Mesenchymal stem cell (in vitro differentiated cells and primary cell): ENCODE results near the gene FBRSL1.

Experiments used
- DNase-seq: peaks from one replicate; pipeline ENCODE4 v3.0.0-alpha.2; 2013
- H2AFZ ChIP-seq: one replicate; pipeline ENCODE4 v1.6.1; 2013; ENCODE audit warnings: low read depth, mild to moderate bottlenecking, control low read depth, inconsistent platforms, low read length, moderate library complexity
- H2AK5ac ChIP-seq: 2 replicates; pipeline ENCODE4 v1.6.1; 2013; ENCODE audit warnings: low read length, moderate library complexity, mild to moderate bottlenecking, inconsistent platforms; ENCODE audit not compliant: severe bottlenecking
- H2BK120ac ChIP-seq: one replicate; pipeline ENCODE4 v1.6.1; 2013; ENCODE audit warnings: low read depth, mild to moderate bottlenecking, inconsistent platforms, low read length, moderate library complexity
- H2BK12ac ChIP-seq, 2 experiments: one replicate each; pipeline ENCODE4 v1.6.1; 2013; ENCODE audit warnings: inconsistent platforms in 2 of 2, low read length in 2 of 2, mild to moderate bottlenecking in 2 of 2, moderate library complexity in 2 of 2, control low read depth in 1 of 2
- H2BK15ac ChIP-seq: one replicate; pipeline ENCODE4 v1.6.1; 2013; ENCODE audit warnings: mild to moderate bottlenecking, low read depth, inconsistent platforms; ENCODE audit not compliant: poor library complexity, severe bottlenecking
- H2BK5ac ChIP-seq: 2 replicates; pipeline ENCODE4 v1.6.1; 2013; ENCODE audit warnings: low read depth, mild to moderate bottlenecking, low read length, control low read depth, inconsistent platforms; ENCODE audit not compliant: poor library complexity, severe bottlenecking
- H3K14ac ChIP-seq, 2 experiments: one replicate each; pipeline ENCODE4 v1.6.1; 2013; ENCODE audit warnings: inconsistent platforms in 2 of 2, low read length in 2 of 2, control low read depth in 1 of 2, mild to moderate bottlenecking in 1 of 2, moderate library complexity in 1 of 2
- H3K18ac ChIP-seq, 2 experiments: one replicate each; pipeline ENCODE4 v1.6.1; 2013; ENCODE audit warnings: inconsistent platforms in 2 of 2, low read length in 2 of 2, control low read depth in 1 of 2, low read depth in 1 of 2, mild to moderate bottlenecking in 1 of 2
- H3K23ac ChIP-seq, 2 experiments: one replicate each; pipeline ENCODE4 v1.6.1; 2013; ENCODE audit warnings: inconsistent platforms in 2 of 2, low read length in 2 of 2, mild to moderate bottlenecking in 2 of 2, moderate library complexity in 2 of 2, control low read depth in 1 of 2
- H3K27ac ChIP-seq: 2 replicates; pipeline ENCODE4 v1.5.1; 2013; ENCODE audit warnings: mild to moderate bottlenecking, moderate library complexity, low read length, control low read depth, inconsistent platforms; ENCODE audit not compliant: poor library complexity, severe bottlenecking
- H3K27me3 ChIP-seq, 2 experiments: 2 replicates each; pipeline versions ENCODE4 v1.6.1 to v1.7.0; 2013; ENCODE audit warnings: low read length in 2 of 2, mild to moderate bottlenecking in 2 of 2, moderate library complexity in 2 of 2, control low read depth in 1 of 2, inconsistent platforms in 1 of 2; ENCODE audit not compliant: control insufficient read depth in 1 of 2, insufficient read depth in 1 of 2
- H3K36me3 ChIP-seq, 2 experiments: 2 replicates each; pipeline versions ENCODE4 v1.6.1 to v1.7.0; 2013; ENCODE audit warnings: low read length in 2 of 2, control low read depth in 1 of 2, inconsistent platforms in 1 of 2, low read depth in 1 of 2, mild to moderate bottlenecking in 1 of 2; ENCODE audit not compliant: insufficient read depth in 2 of 2, control insufficient read depth in 1 of 2
- H3K4ac ChIP-seq, 2 experiments: one replicate each; pipeline ENCODE4 v1.6.1; 2013; ENCODE audit warnings: inconsistent platforms in 2 of 2, low read length in 2 of 2, mild to moderate bottlenecking in 2 of 2, moderate library complexity in 2 of 2, control low read depth in 1 of 2, low read depth in 1 of 2
- H3K4me1 ChIP-seq: 2 replicates; pipeline ENCODE4 v1.6.1; 2013; ENCODE audit warnings: low read depth, low read length, control low read depth; ENCODE audit not compliant: control insufficient read depth, insufficient read depth
- H3K4me2 ChIP-seq: 2 replicates; pipeline ENCODE4 v1.6.1; 2013; ENCODE audit warnings: low read length, mild to moderate bottlenecking, inconsistent platforms; ENCODE audit not compliant: poor library complexity, severe bottlenecking
- H3K4me3 ChIP-seq, 2 experiments: 2 replicates each; pipeline versions ENCODE4 v1.5.1 to v1.7.0; 2013; ENCODE audit warnings: low read length in 2 of 2, mild to moderate bottlenecking in 2 of 2, control low read depth in 1 of 2, low read depth in 1 of 2; ENCODE audit not compliant: insufficient read depth in 1 of 2
- H3K79me1 ChIP-seq: replicated peaks from 2 replicates; pipeline ENCODE4 v1.6.1; 2013; ENCODE audit warnings: mild to moderate bottlenecking, control low read depth, low read length, inconsistent platforms; ENCODE audit not compliant: poor library complexity, severe bottlenecking
- H3K9ac ChIP-seq: 2 replicates; pipeline ENCODE4 v1.7.0; 2013; ENCODE audit warnings: mild to moderate bottlenecking, low read length, moderate library complexity
- H3K9me3 ChIP-seq: 2 replicates; pipeline ENCODE4 v1.7.0; 2013; ENCODE audit warnings: mild to moderate bottlenecking, low read length; ENCODE audit not compliant: control insufficient read depth
- H4K8ac ChIP-seq: one replicate; pipeline ENCODE4 v1.6.1; 2013; ENCODE audit warnings: inconsistent platforms, mild to moderate bottlenecking, low read length, moderate library complexity
- H4K91ac ChIP-seq: one replicate; pipeline ENCODE4 v1.6.1; 2013; ENCODE audit warnings: mild to moderate bottlenecking, low read length, inconsistent platforms
- WGBS: methylation state at CpG from one replicate; pipeline ENCODE4 v1.1.7; 2013; ENCODE audit warnings: mixed read lengths; 5-methylcytosine and 5-hydroxymethylcytosine counted together

The FBRSL1 gene

DNA sequence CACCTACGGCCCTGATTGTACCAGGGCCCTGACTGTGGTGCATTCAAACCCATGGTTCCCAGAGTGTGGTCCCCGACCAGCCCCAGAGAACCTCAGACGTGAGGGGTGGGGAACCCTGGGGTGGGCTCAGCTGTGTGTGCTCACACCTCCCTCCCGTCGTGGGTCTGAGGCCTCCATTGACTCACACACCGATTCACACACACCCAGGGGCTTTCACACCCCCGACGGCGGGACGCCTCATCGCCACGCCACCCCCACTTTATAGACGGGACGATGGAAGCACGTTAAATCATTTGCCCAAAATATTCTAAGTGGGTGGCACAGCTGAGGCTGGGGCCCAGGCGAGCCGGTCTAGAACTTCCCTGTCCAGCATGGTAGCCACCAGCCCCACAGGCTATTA lies 3.4 kb upstream of the FBRSL1 start:
- Histone ChIP-seq H3K27ac (no peak overlapping the region), H3K9ac (no peak overlapping the region), H2BK12ac (no peak overlapping the region), H3K4ac (no peak overlapping the region), H3K23ac (no peak overlapping the region), H3K18ac (no peak overlapping the region), H3K4me2 (no peak overlapping the region), H3K4me3 (peak overlapping the region in 1 of 2 experiments; percentile 9), H3K36me3 (no peaks in the 10 kb centered on the region), H4K8ac (no peak overlapping the region), H3K79me1 (no peaks in the 10 kb centered on the region), H3K27me3 (peaks cover 27 to 28% of the 10 kb centered on the region in 2 experiments), H2BK120ac (no peak overlapping the region), H3K9me3 (no peaks in the 10 kb centered on the region), H4K91ac (no peak overlapping the region), H3K14ac (no peak overlapping the region), H2AK5ac (no peak overlapping the region), H3K4me1 (peaks cover 24% of the 10 kb centered on the region), H2BK5ac (no peak overlapping the region), H2AFZ (no peak overlapping the region), H2BK15ac (no peak overlapping the region)
- WGBS: 83% methylated on average over 15 of the region's 17 CpGs
- DNase-seq: no peak

DNA sequence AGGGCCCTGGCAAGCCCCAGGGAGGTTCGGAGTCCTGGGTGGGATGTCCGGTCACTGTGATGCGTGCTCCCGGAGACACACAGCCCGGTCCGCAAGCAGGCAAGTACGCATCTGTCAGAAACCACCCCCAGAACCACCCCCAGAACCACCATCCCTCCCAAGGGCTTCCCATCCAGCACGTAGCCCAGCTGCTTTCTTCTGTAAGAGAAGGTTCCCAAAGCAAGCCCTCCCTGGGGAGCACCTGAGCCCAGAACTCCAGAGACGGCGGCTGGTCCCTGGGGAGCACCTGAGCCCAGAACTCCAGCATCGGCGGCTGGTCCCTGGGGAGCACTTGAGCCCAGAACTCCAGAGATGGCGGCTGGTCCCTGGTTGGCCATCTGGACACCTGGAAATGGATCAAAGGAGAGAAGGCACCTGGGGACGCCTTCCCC lies 2.6 kb upstream of the FBRSL1 start:
- no peak overlapping the region for H2AFZ ChIP-seq
- H3K4ac ChIP-seq: no peak overlapping the region
- DNase-seq: no peak
- no peak overlapping the region for H3K9ac ChIP-seq
- no peak overlapping the region for H2BK120ac ChIP-seq
- H3K9me3 ChIP-seq: no peaks in the 10 kb centered on the region
- no peak overlapping the region for H3K4me3 ChIP-seq
- no peak overlapping the region for H2BK5ac ChIP-seq
- H4K8ac ChIP-seq: no peak overlapping the region
- peaks cover 0 to 2% of the 10 kb centered on the region in 2 experiments for H3K36me3 ChIP-seq
- H2BK15ac ChIP-seq: no peak overlapping the region
- H3K4me2 ChIP-seq: no peak overlapping the region
- H3K4me1 ChIP-seq: peaks cover 31% of the 10 kb centered on the region
- WGBS: 92% methylated on average over 14 of the region's 14 CpGs
- no peak overlapping the region for H3K18ac ChIP-seq
- H3K23ac ChIP-seq: no peak overlapping the region
- no peak overlapping the region for H2BK12ac ChIP-seq
- H3K27ac ChIP-seq: no peak overlapping the region
- H2AK5ac ChIP-seq: no peak overlapping the region
- H3K79me1 ChIP-seq: no peaks in the 10 kb centered on the region
- H4K91ac ChIP-seq: no peak overlapping the region
- no peak overlapping the region for H3K14ac ChIP-seq
- H3K27me3 ChIP-seq: peaks cover 20 to 21% of the 10 kb centered on the region in 2 experiments

DNA sequence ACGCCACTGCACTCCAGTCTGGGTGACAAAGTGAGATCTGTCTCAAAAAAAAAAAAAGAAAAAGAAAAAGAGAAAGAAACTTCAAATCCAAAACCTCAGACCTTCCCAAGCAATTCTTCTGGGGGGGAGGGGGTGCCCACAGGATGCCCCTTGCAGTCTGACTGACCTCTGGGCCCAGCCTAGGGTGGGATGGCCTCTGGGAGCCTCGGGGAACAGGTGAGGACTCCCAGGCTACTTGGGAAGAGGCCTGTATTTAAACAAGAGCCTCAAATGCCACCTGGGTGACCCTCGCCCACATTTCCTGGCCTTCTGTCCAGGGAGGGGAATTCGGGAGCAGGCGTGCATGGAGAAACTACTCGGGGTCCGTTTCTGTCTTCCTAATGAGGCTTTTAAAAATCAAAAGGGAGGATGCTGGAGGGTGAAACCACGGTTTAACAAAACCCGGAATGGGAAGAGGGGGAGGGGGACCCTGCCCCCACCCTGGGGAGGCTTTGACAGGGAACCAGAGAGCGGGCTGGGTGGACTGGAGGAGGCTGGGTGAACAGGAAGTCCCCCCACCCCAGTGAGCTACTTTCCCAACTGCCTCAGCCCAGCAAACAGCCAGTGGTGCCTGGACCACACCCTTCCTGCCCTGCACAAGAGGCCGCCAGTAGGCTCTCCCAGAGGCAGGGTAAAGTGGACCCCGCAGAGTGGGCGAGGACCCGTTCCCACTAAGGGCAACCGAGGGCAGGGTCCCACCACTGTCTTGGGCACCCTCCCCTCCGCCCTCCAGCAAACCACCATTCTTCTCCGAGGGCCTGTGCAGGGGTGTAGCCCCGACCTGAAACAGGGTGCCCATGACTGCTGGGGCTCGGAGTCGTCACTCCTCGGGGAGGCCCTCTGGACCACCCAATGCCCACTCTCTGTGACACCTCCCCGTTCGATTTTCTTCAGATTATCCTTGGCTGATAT lies 1.5 kb upstream of the FBRSL1 start:
- Histone ChIP-seq H3K4me2 (no peak overlapping the region), H4K8ac (no peak overlapping the region), H4K91ac (no peak overlapping the region), H2BK12ac (peak overlapping the region in 1 of 2 experiments; percentile 12), H3K36me3 (peaks cover 0 to 11% of the 10 kb centered on the region in 2 experiments), H3K4me3 (no peak overlapping the region), H3K23ac (no peak overlapping the region), H3K9me3 (no peaks in the 10 kb centered on the region), H3K4ac (no peak overlapping the region), H3K9ac (no peak overlapping the region), H3K14ac (no peak overlapping the region), H3K27ac (no peak overlapping the region), H3K27me3 (peaks cover 14 to 15% of the 10 kb centered on the region in 2 experiments), H3K18ac (peak overlapping the region in 1 of 2 experiments; percentile 22), H2AFZ (no peak overlapping the region), H2BK120ac (no peak overlapping the region), H2AK5ac (no peak overlapping the region), H2BK5ac (no peak overlapping the region), H2BK15ac (no peak overlapping the region), H3K79me1 (peaks cover 8% of the 10 kb centered on the region), H3K4me1 (peaks cover 40% of the 10 kb centered on the region)
- 68% methylated on average over 22 of the region's 23 CpGs for WGBS
- DNase-seq: no peak

DNA sequence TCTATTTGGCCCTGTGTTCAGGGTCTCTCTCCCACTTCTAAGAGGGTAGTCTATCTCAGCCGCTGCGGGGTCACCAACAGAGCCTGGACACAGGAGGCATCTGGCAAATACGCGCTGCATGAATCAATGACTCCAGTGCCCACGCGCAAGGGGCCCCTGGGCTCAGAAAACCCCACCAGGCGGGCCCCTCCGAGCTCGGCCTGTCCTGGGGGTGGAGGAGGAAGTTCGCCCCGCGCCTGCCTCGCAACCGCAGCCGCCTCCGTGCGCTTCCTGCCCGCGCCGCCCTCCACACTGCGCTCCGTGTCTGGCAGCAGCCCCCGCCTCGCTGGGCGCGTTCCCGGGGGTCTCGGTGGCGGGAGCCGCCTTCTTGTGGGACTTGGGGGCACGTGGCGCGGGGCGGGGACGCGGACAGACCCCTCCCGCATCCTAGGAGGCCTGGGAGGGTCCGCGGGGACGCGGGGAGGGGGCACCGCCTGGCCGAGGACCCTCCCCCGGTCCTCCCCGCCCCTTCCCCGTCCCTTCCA lies 811 bp upstream of the FBRSL1 start:
- peak overlapping the region; percentile 44 to 55 for H3K18ac ChIP-seq
- H2AFZ ChIP-seq: peak overlapping the region; percentile 60
- H3K9me3 ChIP-seq: no peaks in the 10 kb centered on the region
- H4K91ac ChIP-seq: peak overlapping the region; percentile 11
- peak overlapping the region in 1 of 2 experiments; percentile 31 for H3K14ac ChIP-seq
- no peak overlapping the region for H3K27ac ChIP-seq
- H2BK12ac ChIP-seq: peak overlapping the region in 1 of 2 experiments; percentile 30
- H3K27me3 ChIP-seq: peaks cover 14 to 15% of the 10 kb centered on the region in 2 experiments
- H2BK15ac ChIP-seq: peak overlapping the region; percentile 65
- H3K79me1 ChIP-seq: peaks cover 10% of the 10 kb centered on the region
- peak overlapping the region; percentile 45 for H4K8ac ChIP-seq
- H3K23ac ChIP-seq: peak overlapping the region in 1 of 2 experiments; percentile 70
- H3K36me3 ChIP-seq: peaks cover 0 to 13% of the 10 kb centered on the region in 2 experiments
- H2BK5ac ChIP-seq: peak overlapping the region; percentile 11
- H3K4ac ChIP-seq: no peak overlapping the region
- peaks cover 48% of the 10 kb centered on the region for H3K4me1 ChIP-seq
- 10% methylated on average over 22 of the region's 46 CpGs for WGBS
- no peak overlapping the region for H2BK120ac ChIP-seq
- peak; percentile 21 for DNase-seq
- H2AK5ac ChIP-seq: no peak overlapping the region
- peak overlapping the region; percentile 89 for H3K4me2 ChIP-seq
- no peak overlapping the region for H3K9ac ChIP-seq
- H3K4me3 ChIP-seq: peak overlapping the region; percentile 53 to 65
